GM06990 (cell line): Measurements from ENCODE around the gene FHIT.
"Not testable (repeated sequence)": the region's sequence is repeated elsewhere in the genome, so short reads cannot be mapped to it uniquely, and the experiment has no call there.

ENCODE experiments used
- DNase-seq: peaks from one replicate; pipeline ENCODE4 v3.0.0-alpha.2; 2011; ENCODE audit not compliant: insufficient read length; ENCODE audit errors: extremely low read depth
- H3K27me3 ChIP-seq: replicated peaks from 2 replicates; pipeline ENCODE4 v1.6.0; 2011; ENCODE audit warnings: low read length; ENCODE audit not compliant: control insufficient read depth, insufficient read depth
- H3K36me3 ChIP-seq: 2 replicates; pipeline ENCODE4 v1.5.1; 2011; ENCODE audit warnings: low read length; ENCODE audit not compliant: control insufficient read depth, insufficient read depth
- H3K4me3 ChIP-seq: replicated peaks from 2 replicates; pipeline ENCODE4 v1.5.1; 2011; ENCODE audit warnings: low read depth, mild to moderate bottlenecking, control low read depth, low read length
- TF ChIP-seq, protein P1 (sequence below): IDR thresholded peaks from 2 replicates; pipeline ENCODE4 v1.5.1; 2011; ENCODE audit warnings: low read length, control low read depth, mild to moderate bottlenecking, inconsistent platforms; ENCODE audit not compliant: insufficient read depth, poor library complexity, severe bottlenecking

The FHIT gene

DNA sequence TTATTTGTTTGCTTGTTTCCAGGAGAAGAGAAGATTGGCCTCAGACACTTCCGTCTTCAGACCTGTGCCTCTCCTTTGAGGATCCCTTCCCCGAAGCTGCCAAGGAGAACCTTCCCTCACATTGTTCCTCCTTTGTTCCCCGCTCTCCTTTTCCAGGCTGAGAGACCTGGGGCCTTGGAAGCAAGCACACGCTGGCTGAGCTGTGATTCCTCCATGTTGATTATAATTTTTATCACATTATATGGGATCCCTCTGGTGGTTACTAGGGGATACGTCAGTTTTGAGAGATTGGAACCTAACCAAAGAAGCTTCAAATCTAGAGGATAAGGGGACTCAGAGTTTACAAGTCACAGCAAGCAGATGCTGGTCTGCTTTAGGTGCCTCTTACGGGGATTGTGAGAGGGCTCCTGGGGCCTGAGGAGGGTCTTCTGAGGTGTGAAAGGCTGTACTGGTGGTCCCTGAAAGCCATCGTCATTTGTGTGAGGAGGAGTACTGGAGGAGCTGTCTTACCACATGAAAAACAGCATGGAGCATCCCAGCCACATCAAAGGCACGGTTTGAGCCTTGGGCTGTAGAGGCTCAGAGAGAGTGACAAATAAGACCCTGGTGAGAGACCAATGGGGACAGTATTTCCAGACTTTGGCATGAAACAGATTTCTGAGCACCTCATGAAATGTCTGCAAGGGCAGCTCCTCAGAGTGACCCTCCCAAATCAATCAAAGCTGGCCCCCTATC lies 1441.4 kb downstream of the FHIT start:
- peak; percentile 10 for DNase-seq
- H3K4me3 ChIP-seq: no peak overlapping the region
- TF ChIP-seq, protein P1, sequence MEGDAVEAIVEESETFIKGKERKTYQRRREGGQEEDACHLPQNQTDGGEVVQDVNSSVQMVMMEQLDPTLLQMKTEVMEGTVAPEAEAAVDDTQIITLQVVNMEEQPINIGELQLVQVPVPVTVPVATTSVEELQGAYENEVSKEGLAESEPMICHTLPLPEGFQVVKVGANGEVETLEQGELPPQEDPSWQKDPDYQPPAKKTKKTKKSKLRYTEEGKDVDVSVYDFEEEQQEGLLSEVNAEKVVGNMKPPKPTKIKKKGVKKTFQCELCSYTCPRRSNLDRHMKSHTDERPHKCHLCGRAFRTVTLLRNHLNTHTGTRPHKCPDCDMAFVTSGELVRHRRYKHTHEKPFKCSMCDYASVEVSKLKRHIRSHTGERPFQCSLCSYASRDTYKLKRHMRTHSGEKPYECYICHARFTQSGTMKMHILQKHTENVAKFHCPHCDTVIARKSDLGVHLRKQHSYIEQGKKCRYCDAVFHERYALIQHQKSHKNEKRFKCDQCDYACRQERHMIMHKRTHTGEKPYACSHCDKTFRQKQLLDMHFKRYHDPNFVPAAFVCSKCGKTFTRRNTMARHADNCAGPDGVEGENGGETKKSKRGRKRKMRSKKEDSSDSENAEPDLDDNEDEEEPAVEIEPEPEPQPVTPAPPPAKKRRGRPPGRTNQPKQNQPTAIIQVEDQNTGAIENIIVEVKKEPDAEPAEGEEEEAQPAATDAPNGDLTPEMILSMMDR: no peak

DNA sequence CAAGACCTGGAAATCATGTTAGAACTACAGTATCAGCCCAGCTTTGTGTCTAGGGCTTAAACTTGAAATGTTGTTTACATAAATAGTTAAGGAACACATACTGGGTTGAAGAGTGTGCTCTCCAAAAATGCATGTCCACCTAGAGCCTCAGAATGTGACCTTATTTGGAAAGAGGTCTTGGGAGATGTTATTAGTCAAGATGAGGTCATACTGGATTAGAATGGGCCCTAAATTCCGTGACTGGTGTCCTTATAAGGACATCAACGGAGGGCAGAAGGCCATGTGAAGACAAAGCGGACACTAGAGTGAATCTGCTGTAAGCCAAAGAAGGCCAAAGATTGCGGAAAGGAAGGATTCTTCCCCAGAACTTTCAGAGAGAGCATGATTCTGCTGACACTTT lies 1442.2 kb downstream of the FHIT start:
- TF ChIP-seq, protein P1: no peak
- no peaks in the 10 kb centered on the region; the same call in none of the 2 replicates for H3K27me3 ChIP-seq
- no peak for DNase-seq
- no peak overlapping the region for H3K4me3 ChIP-seq
- H3K36me3 ChIP-seq: no peaks in the 10 kb centered on the region

More for the DNA sequence above, 1441.4 kb downstream of the FHIT start:
- Histone ChIP-seq H3K36me3 (no peaks in the 10 kb centered on the region), H3K27me3 (no peaks in the 10 kb centered on the region; the same call in none of the 2 replicates)

DNA sequence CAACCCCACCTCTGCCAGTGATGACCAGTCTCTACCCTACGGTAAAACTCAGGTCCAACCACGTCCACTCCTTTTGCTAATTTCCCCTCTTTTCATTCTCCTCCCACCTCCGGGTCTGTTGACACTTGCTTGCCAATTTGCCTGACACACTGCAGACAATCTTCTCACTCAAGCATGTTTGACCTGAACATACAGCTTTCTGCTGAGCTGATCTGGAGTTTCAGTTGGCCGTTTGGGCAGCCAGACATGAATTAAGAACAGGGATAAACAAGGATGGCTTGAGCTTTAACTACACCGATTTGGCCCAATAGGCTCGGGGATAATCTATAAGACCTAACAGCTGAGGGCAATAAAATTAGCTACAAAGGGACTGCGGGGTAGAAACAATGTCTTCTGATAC lies 1442.8 kb downstream of the FHIT start:
- DNase-seq: no peak
- Histone ChIP-seq H3K27me3 (no peaks in the 10 kb centered on the region; the same call in none of the 2 replicates), H3K4me3 (no peak overlapping the region), H3K36me3 (no peaks in the 10 kb centered on the region)
- TF ChIP-seq, protein P1: no peak

DNA sequence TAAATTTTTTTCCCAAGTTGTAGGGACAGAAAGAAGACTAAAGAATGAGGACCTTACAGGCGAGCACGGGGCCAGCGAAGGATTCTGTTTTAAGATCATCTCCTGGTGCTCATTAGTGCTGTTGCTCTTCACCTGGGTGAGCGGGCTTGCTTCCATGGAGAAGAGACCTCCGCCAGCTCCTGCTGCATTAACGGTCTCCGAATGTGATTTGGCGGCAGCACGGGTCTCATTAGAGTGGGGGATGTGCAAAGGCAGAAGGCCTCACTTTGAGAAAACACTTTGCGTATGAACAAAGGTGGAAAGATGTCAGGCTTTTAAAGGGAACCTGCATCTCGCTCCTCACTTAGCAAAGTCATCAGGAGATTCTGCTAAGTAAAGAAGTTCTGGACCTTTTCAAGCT lies 1448.0 kb downstream of the FHIT start:
- TF ChIP-seq, protein P1: no peak
- Histone ChIP-seq H3K27me3 (no peaks in the 10 kb centered on the region), H3K36me3 (no peaks in the 10 kb centered on the region), H3K4me3 (no peak overlapping the region)
- DNase-seq: no peak

DNA sequence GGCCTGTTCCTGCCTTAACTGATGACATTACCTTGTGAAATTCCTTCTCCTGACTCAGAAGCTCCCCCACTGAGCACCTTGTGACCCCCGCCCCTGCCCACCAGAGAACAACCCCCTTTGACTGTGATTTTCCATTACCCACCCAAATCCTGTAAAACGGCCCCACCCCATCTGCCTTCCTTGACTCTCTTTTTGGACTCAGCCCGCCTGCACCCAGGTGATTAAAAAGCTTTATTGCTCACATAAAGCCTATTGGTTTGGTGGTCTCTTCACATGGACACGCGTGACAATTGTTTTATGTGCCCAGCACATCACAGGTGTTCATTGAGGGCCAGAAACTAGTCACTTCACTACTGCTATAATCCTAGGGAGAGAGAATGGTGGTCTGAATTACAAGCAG lies 1448.8 kb downstream of the FHIT start:
- DNase-seq, H3K27me3 ChIP-seq, H3K36me3 ChIP-seq, H3K4me3 ChIP-seq: not testable (repeated sequence)

DNA sequence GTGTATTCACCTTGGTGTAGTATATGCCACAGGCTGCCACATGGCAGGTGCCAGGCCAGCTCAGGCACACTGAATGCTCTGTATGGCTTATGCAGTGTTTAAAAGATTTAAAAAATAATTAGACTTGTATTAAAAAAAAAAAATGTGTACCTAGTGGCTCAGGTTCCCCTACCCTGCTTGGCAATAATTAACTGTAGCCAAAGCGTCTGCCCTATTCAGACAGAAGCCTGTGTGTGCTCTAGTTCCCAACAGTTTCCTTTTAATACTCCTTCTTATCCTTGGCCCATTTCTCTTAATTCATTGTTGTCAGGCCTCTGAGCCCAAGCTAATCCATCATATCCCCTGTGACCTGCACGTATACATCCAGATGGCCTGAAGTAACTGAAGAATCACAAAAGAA lies 1449.2 kb downstream of the FHIT start:
- no peaks in the 10 kb centered on the region for H3K27me3 ChIP-seq
- TF ChIP-seq, protein P1: no peak

More for the DNA sequence above, 1449.2 kb downstream of the FHIT start:
- Histone ChIP-seq H3K4me3 (no peak overlapping the region), H3K36me3 (no peaks in the 10 kb centered on the region)
- DNase-seq: no peak
